Measurements from ENCODE around the gene RMI1.
A peak's percentile ranks its signal among the peaks of the same experiment; 100 is the strongest.
"Not testable (repeated sequence)": the region's sequence is repeated elsewhere in the genome, so short reads cannot be mapped to it uniquely, and the experiment has no call there.

Gene RMI1

DNA sequence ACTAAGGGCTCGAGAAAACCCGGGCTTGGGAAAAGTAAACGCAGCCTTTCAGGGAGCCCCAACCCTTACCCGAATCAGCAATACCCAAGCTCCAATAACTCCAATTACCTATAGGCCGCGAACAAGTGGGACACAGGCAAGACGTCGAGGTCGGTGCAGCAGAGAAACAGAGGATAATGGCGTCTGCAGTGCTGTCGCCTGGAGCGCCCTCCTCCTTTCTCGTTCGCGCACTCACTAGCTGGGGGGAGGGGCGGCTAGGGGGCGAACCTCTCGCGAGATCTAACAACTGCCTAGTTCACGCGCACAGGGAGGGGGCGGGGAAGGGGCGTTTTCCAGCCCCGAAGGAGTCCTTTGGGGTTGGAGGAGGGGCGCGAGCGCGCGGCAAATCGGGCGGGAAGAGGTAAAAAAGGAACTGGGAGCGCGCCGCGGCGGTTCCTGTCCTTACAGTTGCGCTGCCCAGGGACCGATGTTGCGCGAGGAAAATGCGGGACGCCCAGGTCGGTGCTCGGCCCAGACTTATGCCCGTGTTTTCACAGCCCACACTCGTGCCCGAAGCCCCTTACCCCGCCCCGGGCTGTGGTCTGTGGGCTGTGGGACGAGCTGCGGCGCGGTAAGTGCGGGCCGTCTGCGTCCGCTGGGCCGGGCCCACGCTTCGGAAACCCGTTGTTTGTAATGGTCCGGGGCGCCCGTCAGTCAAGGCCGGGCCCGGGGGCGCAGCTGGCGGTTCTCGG, at the start of gene RMI1:
Gene RMI1 (plus strand): TSS at position 411 of the 731 bp plus-strand sequence. CDS start 20,182 bp downstream, outside the sequence.
- peak; percentile 99 to 100 for DNase-seq

DNA sequence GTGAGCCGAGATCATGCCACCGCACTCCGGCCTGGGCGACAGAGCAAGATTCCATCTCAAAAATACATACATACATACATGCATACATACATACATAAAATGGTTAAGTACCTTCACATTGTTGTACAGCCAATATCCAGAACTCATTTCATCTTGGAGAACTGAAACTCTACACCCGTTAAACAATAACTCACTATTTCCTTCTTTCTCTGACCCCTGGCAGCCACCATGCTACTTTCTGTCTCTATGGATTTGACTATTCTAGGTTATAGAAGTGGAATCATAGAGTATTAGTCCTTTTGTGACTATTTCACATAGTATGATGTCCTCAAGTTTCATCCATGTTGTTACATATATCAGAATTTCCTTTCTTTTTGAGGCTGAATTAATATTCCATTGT, 49.7 kb upstream of the RMI1 start:
- no peak for DNase-seq

DNA sequence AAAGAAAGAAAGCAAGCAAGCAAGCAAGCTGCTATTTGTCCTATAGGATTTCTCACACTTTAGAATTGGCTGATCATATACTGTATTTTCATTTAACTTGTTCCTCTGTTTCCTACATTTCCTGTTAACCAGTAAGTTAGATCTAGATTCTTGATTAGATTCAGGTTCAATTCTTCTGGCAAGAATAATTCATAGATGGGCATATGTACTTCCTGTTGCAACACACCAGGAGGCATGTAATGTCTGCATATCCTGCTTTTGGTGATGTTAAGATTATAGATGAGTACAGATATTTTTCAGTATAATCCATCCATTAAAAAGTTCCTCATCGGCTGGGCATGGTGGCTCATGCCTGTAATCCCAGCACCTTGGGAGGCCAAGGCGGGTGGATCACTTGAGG, 48.6 kb upstream of the RMI1 start:
- no peak for DNase-seq

DNA sequence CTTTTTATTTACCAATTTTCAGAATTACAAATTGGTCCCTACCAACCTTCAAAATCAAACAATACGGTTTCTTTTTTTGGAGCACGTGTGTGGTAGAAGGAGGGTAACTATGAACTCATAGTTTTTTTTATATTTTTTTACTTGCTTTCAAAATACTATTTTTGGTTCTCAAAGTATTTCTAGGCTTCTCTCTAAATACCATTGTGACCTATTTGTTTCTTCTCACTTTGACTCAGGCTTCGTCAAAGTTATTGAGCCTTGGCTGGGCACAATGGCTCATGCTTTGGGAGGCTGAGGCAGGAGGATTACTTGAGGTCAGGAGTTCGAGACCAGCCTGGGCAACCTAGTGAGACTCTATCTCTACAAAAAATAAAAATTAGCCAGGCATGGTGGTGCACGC, 47.8 kb upstream of the RMI1 start:
- DNase-seq, result no peak

DNA sequence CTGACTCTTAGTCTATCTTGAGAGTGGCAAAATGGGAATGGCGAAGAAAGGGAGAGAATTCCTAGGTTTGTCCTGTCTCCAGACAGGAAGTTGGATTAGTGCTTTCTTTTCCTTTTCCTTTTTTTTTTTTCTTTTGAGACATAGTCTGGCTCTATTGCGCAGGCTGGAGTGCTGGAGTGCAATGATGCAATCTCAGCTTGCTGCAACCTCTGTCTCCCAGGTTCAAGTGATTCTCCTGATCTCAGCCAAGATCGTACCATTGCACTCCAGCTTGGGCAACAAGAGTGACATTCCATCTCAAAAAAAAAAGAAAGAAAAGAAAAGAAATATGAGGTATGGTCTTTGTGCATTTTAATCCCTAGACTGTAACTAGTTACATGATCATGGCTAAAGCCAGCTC, 46.8 kb upstream of the RMI1 start:
- DNase-seq, result no peak

DNA sequence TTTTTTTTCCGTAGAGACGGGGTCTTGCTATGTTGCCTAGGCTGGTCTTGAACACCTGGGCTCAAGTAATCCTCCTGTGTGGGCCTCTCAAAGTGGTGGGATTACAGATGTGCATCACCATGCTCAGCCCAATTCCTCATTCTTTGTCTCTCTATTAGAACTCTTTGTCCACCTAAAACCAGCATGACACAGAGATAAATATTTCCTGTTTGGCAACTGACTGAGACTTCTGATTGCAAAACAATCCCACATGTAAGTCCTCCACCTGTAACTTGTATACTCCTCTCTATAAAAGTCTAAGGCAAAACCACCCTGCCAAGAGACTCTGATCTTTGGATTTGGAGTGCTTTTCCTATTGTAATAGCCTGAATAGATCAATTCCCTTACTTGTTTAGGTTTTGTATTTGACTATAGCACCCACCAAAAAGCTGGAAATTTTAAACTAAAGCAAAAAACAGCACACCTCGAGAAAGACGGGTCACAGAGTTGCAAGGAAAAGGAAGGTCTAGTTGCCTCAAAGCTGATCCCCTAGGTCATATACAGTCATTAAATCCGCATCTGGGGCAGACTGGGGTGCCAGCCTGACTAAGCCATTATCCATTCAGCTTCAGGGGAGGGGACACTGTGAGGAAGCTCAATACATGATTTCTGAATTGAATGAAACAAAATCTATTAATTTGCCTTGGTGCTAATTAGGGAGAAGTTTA, 45.9 kb upstream of the RMI1 start:
- no peak for DNase-seq

DNA sequence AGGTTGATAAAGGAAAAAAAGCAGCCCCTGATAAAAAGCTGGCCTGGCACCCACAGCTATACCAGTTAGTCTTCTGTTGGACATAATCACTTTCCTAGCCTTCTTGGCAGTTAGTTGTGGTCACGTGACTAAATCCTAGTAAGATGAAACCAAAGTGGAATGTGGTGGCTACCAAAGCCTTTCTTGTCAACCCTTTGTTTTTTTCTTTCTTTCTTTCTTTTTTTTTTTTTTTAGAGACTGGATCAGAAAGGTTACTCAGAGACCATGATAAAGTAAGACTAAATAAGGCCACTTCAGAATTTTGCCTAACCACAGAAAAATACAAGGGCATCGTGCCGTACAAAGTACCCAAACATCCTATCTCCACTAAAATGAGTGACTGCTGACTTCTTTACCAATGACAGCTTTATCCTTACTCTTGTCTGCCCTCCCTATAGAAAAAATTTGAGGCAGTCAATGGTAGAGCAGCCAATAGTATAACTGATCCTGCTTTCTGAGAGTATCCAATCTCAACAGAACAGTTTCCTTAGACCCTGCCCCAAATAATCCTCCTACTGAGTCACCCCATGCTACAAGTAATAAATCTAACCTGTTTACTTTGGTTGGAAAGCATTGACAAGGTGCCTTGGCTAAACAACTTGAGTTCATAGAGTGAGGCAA, 45.2 kb upstream of the RMI1 start:
- no peak for DNase-seq

DNA sequence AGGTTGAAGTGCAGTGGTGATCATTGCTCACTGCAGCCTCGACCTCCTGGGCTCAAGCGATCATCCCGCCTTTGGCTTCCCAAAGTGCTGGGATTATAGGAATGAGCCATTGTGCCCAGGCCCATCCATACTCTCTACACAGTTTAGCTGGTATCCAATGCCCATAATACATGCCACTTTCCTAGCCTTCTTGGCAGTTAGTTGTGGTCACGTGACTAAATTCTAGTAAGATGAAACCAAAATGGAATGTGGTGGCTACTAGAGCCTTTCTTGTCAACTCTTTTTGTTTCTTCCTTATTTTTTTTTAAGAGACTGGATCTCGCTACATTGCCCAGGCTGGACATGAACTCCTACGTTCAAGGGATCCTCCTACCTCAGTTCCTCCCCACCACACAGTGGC, 44.1 kb upstream of the RMI1 start:
- no peak for DNase-seq

DNA sequence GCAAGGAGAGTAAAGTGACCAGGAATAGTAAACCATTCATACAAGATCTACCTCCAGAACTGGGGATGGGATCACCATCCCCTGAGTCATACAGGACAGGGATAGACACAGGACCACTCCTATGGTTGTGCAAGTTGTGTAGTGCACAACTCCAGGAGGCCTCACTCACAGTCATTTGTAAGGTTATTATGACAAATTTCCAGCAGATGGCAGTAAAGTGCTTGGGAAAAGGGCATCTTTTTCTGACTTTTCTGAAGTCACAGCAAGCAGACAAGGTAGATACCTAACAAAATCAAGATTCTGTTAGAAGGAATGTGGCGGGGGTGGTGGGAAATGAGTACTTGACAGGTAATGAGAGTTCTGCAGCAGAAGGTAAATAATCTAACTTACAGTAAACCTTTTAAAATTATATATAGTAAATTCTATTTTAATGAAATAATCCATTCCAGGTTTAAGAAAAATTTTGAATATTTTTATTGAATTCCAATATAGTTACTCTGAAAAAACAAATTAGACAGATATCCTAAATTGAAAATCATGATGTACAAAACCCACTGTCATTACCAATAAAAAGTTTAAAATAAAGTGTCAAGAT, 42.6 kb upstream of the RMI1 start:
- DNase-seq, result peak; percentile 8 to 9

DNA sequence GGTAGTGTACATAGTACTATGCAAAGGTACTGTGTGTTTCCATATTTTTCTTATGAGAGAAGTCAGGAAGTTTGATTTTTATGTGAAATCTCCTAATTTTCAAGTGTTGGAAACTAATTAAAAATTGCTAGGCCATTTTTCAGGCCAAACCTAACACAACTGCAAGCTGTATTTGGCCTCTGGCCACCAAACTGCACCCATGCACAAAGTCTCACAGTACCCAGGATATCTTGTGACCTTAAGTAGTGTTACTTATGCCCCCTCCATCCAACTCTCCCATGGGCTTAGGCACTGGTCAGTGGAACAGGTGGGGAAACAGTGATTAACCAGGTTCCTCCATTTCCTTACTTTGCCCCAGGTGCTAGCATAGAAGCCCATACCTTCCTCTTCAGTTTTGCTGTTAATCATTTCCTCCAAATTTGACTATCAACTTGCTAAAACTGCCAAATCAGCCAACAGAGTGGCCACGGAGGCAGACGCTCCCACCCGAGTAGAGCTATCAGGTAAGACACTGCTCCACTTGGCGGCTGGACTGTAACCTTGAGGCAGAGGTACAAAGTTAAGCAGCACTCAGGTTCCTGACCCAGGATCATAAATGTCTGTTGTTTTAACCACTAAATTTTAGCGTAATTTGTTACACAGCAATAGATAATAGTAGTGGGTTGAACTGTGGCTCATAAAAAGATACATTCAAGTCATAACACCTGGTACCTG, 39.9 kb upstream of the RMI1 start:
- DNase-seq, result no peak

DNA sequence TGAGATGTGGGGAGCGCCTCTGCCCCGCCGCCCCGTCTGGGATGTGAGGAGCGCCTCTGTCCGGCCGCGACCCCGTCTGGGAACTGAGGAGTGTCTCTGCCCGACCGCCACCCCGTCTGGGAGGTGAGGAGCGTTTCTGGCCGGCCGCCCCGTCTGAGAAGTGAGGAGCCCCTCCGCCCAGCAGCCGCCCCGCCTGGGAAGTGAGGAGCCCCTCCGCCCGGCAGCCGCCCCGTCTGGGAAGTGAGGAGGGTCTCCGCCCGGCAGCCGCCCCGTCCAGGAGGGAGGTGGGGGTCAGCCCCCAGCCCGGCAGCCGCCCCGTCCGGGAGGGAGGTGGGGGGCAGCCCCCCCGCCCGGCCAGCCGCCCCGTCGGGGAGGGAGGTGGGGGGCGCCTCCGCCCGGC, 32.5 kb upstream of the RMI1 start:
- not testable (repeated sequence) for DNase-seq

DNA sequence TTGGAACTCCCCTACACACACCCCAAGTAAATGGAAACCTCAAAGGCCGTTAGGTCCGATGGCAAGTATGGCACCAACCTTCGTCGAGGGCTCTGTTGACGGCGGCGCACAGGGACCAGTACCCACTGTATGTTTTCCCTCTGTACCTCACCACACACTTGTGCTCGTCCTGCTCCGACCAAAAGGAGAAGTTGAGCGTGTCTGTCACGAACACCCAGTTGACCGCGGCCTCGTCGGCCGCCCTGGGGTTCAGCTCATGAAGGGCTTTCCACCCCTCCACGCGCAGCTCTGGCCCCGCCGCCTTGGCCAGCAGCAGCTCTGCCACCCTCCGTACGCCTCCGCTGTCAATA, 24.5 kb upstream of the RMI1 start:
- DNase-seq, result peak; percentile 19 to 38

DNA sequence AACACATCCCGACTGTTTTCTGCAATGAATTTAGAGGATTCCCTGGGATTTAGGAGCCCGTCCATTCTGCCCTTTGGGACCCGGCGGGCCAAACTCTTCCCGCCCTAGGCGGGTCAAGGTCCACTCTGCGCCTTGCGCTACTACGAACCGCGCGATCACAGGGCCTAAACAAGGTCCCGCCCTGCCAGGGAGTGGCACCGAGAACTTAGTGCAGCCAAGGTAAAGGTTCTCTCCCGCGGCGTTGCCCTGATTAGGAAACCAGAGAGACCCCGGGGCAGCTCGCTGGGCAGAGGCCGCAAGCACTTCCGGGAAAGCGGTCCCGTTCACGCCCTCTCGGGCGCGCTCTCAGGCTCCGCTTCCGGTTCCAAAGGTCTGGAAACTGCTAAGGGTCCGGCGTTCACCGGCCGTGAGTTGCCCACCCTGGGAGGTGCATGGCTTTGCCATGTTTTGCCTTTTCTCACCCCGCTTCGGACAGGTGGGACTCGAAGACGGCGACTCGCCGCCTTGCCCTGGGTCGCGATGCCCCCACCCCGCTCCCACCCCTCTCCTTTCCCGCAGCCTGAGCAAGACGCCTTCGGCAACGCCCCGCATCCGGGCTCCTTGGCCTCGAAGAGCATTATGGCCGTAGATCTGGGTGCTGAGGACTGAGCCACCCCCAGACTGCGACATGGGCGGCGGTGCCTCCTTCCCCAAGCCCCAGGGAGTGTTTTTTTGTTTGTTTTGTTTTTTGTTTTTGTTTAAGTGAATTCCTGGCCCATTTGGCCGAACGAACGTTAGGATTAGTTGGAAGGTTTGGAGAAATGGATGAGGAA, 24.0 kb upstream of the RMI1 start:
- DNase-seq, result peak; percentile 54 to 58

DNA sequence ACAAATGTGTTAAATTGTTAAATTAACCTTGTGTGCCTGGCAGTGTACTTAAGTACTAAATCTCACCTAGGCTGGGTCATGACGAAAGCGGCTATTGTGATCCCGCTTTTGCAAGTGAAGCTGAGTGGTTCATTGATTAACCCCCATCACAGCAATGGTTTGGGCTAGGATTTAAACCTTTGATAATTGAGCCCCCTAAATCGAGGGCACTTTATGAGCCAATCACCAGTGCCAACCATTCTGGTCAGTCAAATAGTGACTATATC, 23.4 kb upstream of the RMI1 start:
- no peak for DNase-seq

DNA sequence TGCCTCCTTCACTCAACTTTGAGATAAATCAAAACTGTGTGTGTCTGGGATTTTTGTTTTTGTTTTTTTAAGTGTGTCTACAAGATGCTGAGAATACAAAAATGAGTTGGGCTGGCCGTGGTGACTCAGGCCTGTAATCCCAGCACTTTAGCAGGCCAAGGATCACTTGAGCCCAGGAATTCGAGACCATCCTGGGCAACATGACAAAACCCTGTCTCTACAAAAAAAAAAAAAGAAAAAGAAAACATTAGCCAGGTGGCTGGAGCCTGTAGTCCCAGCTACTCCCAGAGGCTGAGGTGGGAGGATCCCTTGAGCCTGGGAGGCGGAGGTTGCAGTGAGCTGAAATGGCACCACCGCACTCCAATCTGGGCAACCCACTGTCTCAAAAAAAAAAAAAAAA, 21.5 kb upstream of the RMI1 start:
- no peak for DNase-seq

DNA sequence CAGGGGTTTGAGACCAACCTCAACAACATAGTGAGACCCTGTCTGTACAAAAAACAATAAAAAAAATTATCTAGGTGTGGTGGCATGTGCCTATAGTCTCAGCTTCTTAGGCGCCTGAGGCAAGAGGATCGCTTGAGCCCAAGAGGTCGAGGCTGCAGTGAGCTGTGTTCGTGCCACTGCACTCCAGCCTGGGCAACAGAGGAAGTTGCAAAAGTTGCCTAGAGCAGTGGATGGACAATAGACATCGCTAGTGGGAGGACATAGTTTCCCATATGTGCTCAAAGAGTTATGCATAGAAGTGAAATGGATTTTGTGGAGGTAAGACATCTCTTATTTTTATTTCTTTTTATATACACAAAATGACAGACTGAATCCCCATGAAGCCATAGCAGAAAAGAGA, 19.6 kb upstream of the RMI1 start:
- no peak for DNase-seq

DNA sequence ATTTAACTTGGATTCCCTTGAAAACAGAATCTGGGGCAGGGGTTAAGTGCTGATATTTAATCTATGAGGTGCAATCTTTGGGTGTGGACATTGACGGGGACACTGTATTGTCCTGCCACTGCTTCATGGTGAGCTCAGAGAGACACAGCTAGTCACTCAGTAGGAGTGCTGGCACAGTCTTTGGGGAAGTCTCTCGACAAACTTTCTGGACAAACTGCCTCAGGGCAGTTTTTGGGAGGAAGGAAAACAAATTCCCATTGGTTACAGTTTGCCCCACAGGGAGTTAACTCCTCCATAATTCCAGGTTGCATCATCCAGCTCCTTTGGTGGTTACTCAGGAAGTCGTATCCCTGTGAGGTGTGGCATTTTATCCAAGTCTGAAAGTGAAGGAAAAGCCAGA, 18.4 kb upstream of the RMI1 start:
- no peak for DNase-seq

DNA sequence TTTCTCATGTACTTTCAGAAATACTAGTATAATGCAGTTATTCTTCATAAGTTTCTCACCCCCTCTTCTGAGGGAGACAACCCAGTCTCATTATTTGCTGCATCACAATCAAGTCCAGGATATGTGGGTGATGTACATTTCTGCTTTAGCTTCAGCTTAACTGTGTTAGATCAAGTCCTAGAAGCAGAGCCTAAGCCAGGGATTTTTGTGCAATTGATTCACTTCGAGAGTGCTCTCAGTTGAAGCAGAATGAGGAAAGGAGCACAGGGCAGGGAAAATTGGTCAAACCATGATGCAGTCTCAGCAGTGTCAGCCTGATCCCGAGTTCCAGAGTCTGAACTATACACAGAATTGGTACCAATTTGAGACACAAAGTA, 15.6 kb upstream of the RMI1 start:
- no peak for DNase-seq

DNA sequence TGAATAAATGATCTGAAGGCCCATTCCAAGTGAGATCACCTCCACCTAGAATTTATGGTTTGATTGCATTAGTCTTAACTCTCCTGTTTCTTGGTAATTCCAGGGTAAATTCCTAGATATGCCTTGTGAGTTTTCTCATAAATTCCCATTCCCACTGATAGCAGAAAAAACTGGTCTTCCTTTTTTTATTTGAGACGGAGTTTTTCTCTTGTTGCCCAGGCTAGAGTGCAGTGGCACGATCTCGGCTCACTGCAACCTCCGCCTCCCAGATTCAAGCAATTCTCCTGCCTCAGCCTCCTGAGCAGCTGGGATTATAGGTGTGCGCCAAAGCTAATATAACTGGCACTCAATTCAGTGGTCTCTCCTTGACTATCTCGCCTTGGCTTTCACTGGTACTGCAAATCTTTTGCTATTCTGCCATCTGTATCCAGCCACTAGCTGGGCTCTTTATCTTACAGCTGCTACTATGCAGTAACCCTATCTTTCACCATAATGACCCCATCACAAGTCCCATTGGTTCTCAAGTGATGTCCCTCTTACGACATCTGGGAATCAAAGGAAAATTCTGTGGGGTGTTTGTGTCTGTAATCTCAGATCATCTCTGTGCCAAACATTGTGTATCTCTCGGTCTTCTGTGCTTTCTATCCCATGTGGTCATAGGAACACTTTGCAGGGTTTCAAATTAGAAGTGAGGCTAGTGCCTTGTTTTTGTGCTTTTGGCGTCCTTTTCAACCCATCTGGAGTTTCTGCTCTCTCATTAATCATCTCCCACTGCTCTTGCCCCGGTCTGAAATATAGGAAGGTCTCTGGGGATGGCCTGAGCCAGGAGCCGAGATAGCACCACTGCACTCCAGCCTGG, 15.0 kb upstream of the RMI1 start:
- DNase-seq, result no peak

DNA sequence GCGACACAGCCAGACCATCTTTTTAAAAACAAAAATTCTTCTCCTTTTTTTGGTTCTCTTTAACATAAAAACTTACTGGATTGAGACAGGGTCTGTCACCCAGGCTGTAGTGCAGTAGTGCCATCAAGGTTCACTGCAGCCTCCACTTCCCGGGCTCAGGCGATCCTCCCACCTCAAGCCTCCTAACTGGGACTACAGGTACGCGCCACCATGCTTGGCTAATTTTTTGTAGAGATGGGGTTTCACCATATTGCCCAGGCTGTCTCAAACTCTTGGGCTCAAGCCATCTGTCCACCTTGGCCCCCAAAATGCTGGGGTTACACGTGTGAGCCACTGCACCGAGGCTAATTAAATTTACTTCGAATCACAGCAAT, 14.4 kb upstream of the RMI1 start:
- DNase-seq, result no peak

DNA sequence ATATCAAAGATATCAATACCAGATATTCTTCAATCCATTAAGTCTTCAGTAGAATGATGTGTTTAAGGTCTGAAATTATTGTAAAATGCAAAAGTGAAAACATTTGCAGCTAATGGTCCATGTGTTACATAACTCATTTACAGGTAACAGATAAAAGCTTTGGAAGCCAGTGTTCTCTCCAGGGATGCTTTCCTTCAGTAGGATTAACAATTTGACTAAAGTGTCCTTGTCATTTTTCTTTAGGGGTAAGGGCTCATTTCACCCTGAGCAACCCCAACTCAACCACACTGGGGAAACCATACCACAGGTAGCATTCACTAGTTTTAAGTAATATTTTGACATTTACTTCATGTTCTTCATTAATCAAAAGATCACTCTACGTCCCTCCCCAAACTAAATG, 13.5 kb upstream of the RMI1 start:
- no peak for DNase-seq

DNA sequence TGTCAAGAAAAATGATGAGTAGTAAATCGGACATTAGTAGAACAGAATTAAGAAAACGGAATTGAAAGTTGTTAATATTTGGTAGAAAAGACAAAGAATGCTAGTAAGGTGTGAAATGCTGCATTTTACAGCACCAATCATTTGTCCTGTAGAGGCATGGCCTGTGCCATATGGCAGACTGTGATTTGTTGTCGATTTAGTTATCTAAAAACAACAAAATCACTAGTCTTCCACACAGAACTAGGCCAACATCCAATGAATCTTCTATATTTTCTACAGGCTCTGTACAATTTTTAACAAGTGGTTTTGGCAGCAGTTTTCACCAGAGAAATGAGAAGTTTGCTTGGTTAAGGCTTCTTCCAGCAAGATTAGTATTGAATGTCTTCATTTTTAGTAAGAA, 11.0 kb upstream of the RMI1 start:
- no peak for DNase-seq

All from stimulated activated CD4-positive, alpha-beta T cell treated with anti-CD3 and anti-CD28 coated beads, Interleukin-2, amount 100 ng/mL, for 48 hours (primary cell).